GM10248 (cell line): ENCODE results near the gene B4GALT1.
"Not testable (repeated sequence)": the region's sequence is repeated elsewhere in the genome, so short reads cannot be mapped to it uniquely, and the experiment has no call there.

Source experiments
- CTCF ChIA-PET: fragments of 300-600 bp; sonication (Branson Sonifier 250); formaldehyde crosslinking; extraction: SDS; loops from one replicate; lab custom pipeline; 2021; ENCODE audit warnings: antibody characterized with exemption; lab: Yijun Ruan, JAX
- POLR2A ChIA-PET: fragments of 350-650 bp; sonication (Branson Sonifier 250); formaldehyde crosslinking; extraction: SDS; loops from one replicate; lab custom pipeline; 2020; ENCODE audit warnings: antibody characterized with exemption; lab: Yijun Ruan, JAX
- DNase-seq: peaks from one replicate; pipeline ENCODE4 v3.0.0; 2012; ENCODE audit errors: extremely low spot score
- CTCF ChIP-seq: IDR thresholded peaks from 2 replicates; pipeline ENCODE4 v1.5.1; 2012; ENCODE audit warnings: mild to moderate bottlenecking, low read depth; ENCODE audit errors: extremely low read depth, missing control alignments, control extremely low read depth

The B4GALT1 gene

GRCh38 chr9:33162721-33163311 lies 4.3 kb downstream of the B4GALT1 start:
- no peak for TF ChIP-seq CTCF
- ChIA-PET CTCF (interaction anchor here (1.7 to 7.5 kb wide), 5 partner anchors 12 to 63 kb away, joined by 4 to 52 read pairs (median 17); no protein-coding TSS in a partner anchor), POLR2A (no interaction called here)
- no peak for DNase-seq

GRCh38 chr9:33161589-33162132 lies 5.5 kb downstream of the B4GALT1 start:
- no peak for DNase-seq
- no peak for TF ChIP-seq CTCF
- CTCF ChIA-PET, result interaction anchor here (0.8 to 7.5 kb wide), 9 partner anchors 9 to 79 kb away, joined by 3 to 52 read pairs (median 4); no protein-coding TSS in a partner anchor
- POLR2A ChIA-PET, result interaction anchor here (1.3 to 2.5 kb wide), 3 partner anchors 20 to 137 kb away, joined by 5 to 6 read pairs (median 5); partner anchors contain the start of gene DNAJA1

GRCh38 chr9:33161011-33161588 lies 6.0 kb downstream of the B4GALT1 start:
- CTCF ChIA-PET, result interaction anchor here (0.8 to 7.5 kb wide), 10 partner anchors 10 to 79 kb away, joined by 3 to 52 read pairs (median 4); no protein-coding TSS in a partner anchor
- TF ChIP-seq CTCF, result no peak
- POLR2A ChIA-PET, result interaction anchor here (1.3 to 2.5 kb wide), 3 partner anchors 20 to 136 kb away, joined by 5 to 6 read pairs (median 5); partner anchors contain the start of gene DNAJA1
- no peak for DNase-seq

GRCh38 chr9:33160446-33160845 lies 6.7 kb downstream of the B4GALT1 start:
- POLR2A ChIA-PET, result interaction anchor here (2.2 to 2.5 kb wide), 2 partner anchors 19 to 23 kb away, joined by 5 to 6 read pairs; no protein-coding TSS in a partner anchor
- CTCF ChIA-PET, result interaction anchor here (0.9 to 7.5 kb wide), 6 partner anchors 10 to 66 kb away, joined by 3 to 52 read pairs (median 16); no protein-coding TSS in a partner anchor

GRCh38 chr9:33159777-33160127 lies 7.4 kb downstream of the B4GALT1 start:
- ChIA-PET CTCF (interaction anchor here (0.6 to 7.5 kb wide), 5 partner anchors 9 to 66 kb away, joined by 3 to 52 read pairs (median 17); no protein-coding TSS in a partner anchor), POLR2A (interaction anchor here (1.1 to 2.5 kb wide), 4 partner anchors 18 to 133 kb away, joined by 3 to 7 read pairs (median 6); no protein-coding TSS in a partner anchor)
- TF ChIP-seq CTCF, result no peak
- no peak for DNase-seq

More at GRCh38 chr9:33160446-33160845, 6.7 kb downstream of the B4GALT1 start:
- DNase-seq, result not testable (repeated sequence)

GRCh38 chr9:33158843-33159776 lies 8.0 kb downstream of the B4GALT1 start:
- ChIA-PET CTCF (interaction anchor here (0.6 to 7.5 kb wide), 7 partner anchors 8 to 67 kb away, joined by 3 to 52 read pairs (median 15); no protein-coding TSS in a partner anchor), POLR2A (interaction anchor here (0.9 to 2.2 kb wide), 5 partner anchors 8 to 134 kb away, joined by 3 to 8 read pairs (median 5); partner anchors contain the start of genes B4GALT1 and DNAJA1)
- no peak for TF ChIP-seq CTCF

More at GRCh38 chr9:33158843-33159776, 8.0 kb downstream of the B4GALT1 start:
- no peak for DNase-seq
